HepG2 (cell line): ENCODE measurements around the gene MMP25. TPM values are rescaled to one million over a fixed set of nuclear protein-coding genes. Genes with fewer than 3 reads are reported as not detected.

Source experiments
- E2F2 ChIP-seq: sonication (generic); formaldehyde crosslinking; IDR thresholded peaks from 2 replicates; pipeline ENCODE4 v1.4.0; 2020; ENCODE audit warnings: missing genetic modification reagents, borderline replicate concordance
- POLR2A ChIP-seq, 2 experiments: IDR thresholded peaks; 2 replicates each; pipeline ENCODE4 v1.6.1; 2011; ENCODE audit warnings: low read depth in 2 of 2, low read length in 2 of 2, mild to moderate bottlenecking in 1 of 2, moderate library complexity in 1 of 2; ENCODE audit not compliant: insufficient read depth in 1 of 2
- RELA ChIP-seq: sonication (generic); formaldehyde crosslinking; IDR thresholded peaks from 2 replicates; pipeline ENCODE4 v1.4.0; 2020; ENCODE audit warnings: missing genetic modification reagents
- SNAI1 ChIP-seq: sonication (generic); formaldehyde crosslinking; IDR thresholded peaks from 2 replicates; pipeline ENCODE4 v1.5.0; 2020; ENCODE audit warnings: mild to moderate bottlenecking, missing genetic modification reagents, borderline replicate concordance
- SYNCRIP ChIP-seq: fragments of 200-400 bp; formaldehyde crosslinking; IDR thresholded peaks from 2 replicates; pipeline ENCODE4 v1.6.1; 2018; ENCODE audit warnings: mild to moderate bottlenecking, low read depth, low read length; ENCODE audit not compliant: insufficient read depth
- TOPORS ChIP-seq: sonication (generic); formaldehyde crosslinking; IDR thresholded peaks from 2 replicates; pipeline ENCODE4 v1.8.0; 2023; ENCODE audit warnings: mild to moderate bottlenecking, missing genetic modification reagents
- ZHX2 ChIP-seq, 2 experiments: sonication (generic) in 1 of 2; formaldehyde crosslinking in 1 of 2; IDR thresholded peaks; 2 replicates each; pipeline versions ENCODE4 v1.6.1 to v1.9.0; 2014 to 2022; ENCODE audit warnings: antibody characterized with exemption in 1 of 2, borderline replicate concordance in 1 of 2, inconsistent platforms in 1 of 2, low read depth in 1 of 2, missing genetic modification reagents in 1 of 2
- ZNF33B ChIP-seq: sonication (generic); formaldehyde crosslinking; IDR thresholded peaks from 2 replicates; pipeline ENCODE4 v1.5.1; 2020; ENCODE audit warnings: mild to moderate bottlenecking, missing genetic modification reagents
- ZNF572 ChIP-seq: sonication (generic); formaldehyde crosslinking; IDR thresholded peaks from 2 replicates; pipeline ENCODE4 v1.5.1; 2020; ENCODE audit warnings: mild to moderate bottlenecking, missing genetic modification reagents
- ZNF597 ChIP-seq: sonication (generic); formaldehyde crosslinking; IDR thresholded peaks from 2 replicates; pipeline ENCODE4 v1.5.0; 2020; ENCODE audit warnings: missing genetic modification reagents
- ZNF879 ChIP-seq: sonication (generic); formaldehyde crosslinking; IDR thresholded peaks from 2 replicates; pipeline ENCODE4 v1.8.1; 2023; ENCODE audit warnings: missing genetic modification reagents
- polyA plus RNA-seq, 8 experiments: library from polyadenylated mRNA; depleted of rRNA in 3 of 8; stranded (reverse) in 7 of 8; unstranded in 1 of 8; fragments of >200 nt; fragmentation: Illumina TruSeq in 4 of 8; extraction: Trizol in 4 of 8; gene quantifications; 2 replicates each; pipeline versions ENCODE4 v1.2.1 to v1.2.3, GENCODE V29; 2011 to 2016; ENCODE audit warnings: low read depth in 4 of 8, missing spikeins in 1 of 8, mixed read lengths in 1 of 8; ENCODE audit not compliant: insufficient read depth in 1 of 8
- total RNA-seq, 5 experiments: library from RNA; depleted of rRNA; stranded (reverse); fragments of >200 nt; fragmentation: Illumina TruSeq; extraction: Trizol; gene quantifications; 2 replicates each; pipeline ENCODE4 v1.2.3, GENCODE V29; 2016; ENCODE audit warnings: low read depth in 1 of 5
- TF ChIP-seq, protein P1 (sequence below): sonication (generic); formaldehyde crosslinking; IDR thresholded peaks from 2 replicates; pipeline ENCODE4 v1.5.1; 2020; ENCODE audit warnings: mild to moderate bottlenecking, missing genetic modification reagents, borderline replicate concordance
- TF ChIP-seq, protein P2 (sequence below): IDR thresholded peaks from 2 replicates; pipeline ENCODE4 v1.6.1; 2012; ENCODE audit warnings: low read depth, low read length, improper control_type of control experiment

The MMP25 gene
- total and polyA plus RNA-seq, 2 of the 13 experiments (the other 11 are each of a cell fraction or from before 2014, with no cell fraction given) = 0.04 to 0.08 TPM

GRCh38 chr16:3086596-3087242 is 40.4 kb downstream of the MMP25 start (continued):
- no peak for TF ChIP-seq ZNF597 (CRISPR knock-in tag)
- TF ChIP-seq ZNF572 (CRISPR knock-in tag) = no peak
- no peak for TF ChIP-seq ZNF33B (CRISPR knock-in tag)
- TF ChIP-seq, protein P1, sequence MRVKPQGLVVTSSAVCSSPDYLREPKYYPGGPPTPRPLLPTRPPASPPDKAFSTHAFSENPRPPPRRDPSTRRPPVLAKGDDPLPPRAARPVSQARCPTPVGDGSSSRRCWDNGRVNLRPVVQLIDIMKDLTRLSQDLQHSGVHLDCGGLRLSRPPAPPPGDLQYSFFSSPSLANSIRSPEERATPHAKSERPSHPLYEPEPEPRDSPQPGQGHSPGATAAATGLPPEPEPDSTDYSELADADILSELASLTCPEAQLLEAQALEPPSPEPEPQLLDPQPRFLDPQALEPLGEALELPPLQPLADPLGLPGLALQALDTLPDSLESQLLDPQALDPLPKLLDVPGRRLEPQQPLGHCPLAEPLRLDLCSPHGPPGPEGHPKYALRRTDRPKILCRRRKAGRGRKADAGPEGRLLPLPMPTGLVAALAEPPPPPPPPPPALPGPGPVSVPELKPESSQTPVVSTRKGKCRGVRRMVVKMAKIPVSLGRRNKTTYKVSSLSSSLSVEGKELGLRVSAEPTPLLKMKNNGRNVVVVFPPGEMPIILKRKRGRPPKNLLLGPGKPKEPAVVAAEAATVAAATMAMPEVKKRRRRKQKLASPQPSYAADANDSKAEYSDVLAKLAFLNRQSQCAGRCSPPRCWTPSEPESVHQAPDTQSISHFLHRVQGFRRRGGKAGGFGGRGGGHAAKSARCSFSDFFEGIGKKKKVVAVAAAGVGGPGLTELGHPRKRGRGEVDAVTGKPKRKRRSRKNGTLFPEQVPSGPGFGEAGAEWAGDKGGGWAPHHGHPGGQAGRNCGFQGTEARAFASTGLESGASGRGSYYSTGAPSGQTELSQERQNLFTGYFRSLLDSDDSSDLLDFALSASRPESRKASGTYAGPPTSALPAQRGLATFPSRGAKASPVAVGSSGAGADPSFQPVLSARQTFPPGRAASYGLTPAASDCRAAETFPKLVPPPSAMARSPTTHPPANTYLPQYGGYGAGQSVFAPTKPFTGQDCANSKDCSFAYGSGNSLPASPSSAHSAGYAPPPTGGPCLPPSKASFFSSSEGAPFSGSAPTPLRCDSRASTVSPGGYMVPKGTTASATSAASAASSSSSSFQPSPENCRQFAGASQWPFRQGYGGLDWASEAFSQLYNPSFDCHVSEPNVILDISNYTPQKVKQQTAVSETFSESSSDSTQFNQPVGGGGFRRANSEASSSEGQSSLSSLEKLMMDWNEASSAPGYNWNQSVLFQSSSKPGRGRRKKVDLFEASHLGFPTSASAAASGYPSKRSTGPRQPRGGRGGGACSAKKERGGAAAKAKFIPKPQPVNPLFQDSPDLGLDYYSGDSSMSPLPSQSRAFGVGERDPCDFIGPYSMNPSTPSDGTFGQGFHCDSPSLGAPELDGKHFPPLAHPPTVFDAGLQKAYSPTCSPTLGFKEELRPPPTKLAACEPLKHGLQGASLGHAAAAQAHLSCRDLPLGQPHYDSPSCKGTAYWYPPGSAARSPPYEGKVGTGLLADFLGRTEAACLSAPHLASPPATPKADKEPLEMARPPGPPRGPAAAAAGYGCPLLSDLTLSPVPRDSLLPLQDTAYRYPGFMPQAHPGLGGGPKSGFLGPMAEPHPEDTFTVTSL (CRISPR knock-in tag) = no peak
- no peak for TF ChIP-seq RELA
- TF ChIP-seq ZHX2 (IDR thresholded peaks at IDR 0.05; ENCODE audit: low read depth) = no peak
- no peak for TF ChIP-seq ZHX2 (CRISPR knock-in tag; IDR thresholded peaks at IDR 0.05; ENCODE audit: borderline replicate concordance)
- TF ChIP-seq POLR2A (IDR thresholded peaks at IDR 0.05; ENCODE audit: insufficient read depth in 1 of 2, low read depth in 2 of 2, low read length in 2 of 2) = peak; percentile 13 to 14; a peak in 1 of 4 replicates
- TF ChIP-seq, protein P2, sequence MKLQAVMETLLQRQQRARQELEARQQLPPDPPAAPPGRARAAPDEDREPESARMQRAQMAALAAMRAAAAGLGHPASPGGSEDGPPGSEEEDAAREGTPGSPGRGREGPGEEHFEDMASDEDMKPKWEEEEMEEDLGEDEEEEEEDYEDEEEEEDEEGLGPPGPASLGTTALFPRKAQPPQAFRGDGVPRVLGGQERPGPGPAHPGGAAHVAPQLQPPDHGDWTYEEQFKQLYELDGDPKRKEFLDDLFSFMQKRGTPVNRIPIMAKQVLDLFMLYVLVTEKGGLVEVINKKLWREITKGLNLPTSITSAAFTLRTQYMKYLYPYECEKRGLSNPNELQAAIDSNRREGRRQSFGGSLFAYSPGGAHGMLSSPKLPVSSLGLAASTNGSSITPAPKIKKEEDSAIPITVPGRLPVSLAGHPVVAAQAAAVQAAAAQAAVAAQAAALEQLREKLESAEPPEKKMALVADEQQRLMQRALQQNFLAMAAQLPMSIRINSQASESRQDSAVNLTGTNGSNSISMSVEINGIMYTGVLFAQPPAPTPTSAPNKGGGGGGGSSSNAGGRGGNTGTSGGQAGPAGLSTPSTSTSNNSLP = no peak
- no peak for TF ChIP-seq E2F2 (CRISPR knock-in tag)
- TF ChIP-seq SYNCRIP = no peak
- no peak for TF ChIP-seq SNAI1 (CRISPR knock-in tag)
- no peak; the same call in 1 of the 2 replicates for TF ChIP-seq TOPORS (CRISPR knock-in tag)
- TF ChIP-seq ZNF879 (CRISPR knock-in tag) = no peak
